SK-N-MC (cell line): ENCODE measurements around the gene PTPRK.

Experiments used
- EZH2 ChIP-seq: fragments of 200-600 bp; sonication (generic); IDR thresholded peaks from one replicate; pipeline ENCODE4 v1.6.1; 2017; ENCODE audit warnings: antibody characterized with exemption
- POLR2AphosphoS5 ChIP-seq: IDR thresholded peaks from 2 replicates; pipeline ENCODE4 v1.6.1; 2012; ENCODE audit warnings: mild to moderate bottlenecking, low read depth, low read length, borderline replicate concordance

DNA sequence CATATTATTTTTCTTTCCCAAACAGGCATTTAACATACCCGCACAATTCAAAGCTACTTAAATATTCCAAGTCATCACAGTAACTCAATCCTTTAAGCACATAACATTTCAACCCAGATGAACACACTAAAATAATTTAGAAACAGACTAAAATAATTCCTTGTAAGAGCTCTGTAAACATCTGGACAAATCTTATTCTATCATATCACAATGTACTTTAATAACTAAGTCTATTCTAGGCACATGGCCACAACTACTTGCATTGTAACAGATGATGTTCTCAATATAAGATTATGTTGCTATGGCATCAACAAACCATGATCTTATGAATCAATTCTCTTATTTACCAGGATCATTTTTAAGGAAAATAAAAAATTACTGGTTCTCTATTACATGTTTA is 496.4 kb downstream of the PTPRK start:
- TF ChIP-seq EZH2 = no peak
- no peak for TF ChIP-seq POLR2AphosphoS5
